HG03097 (cell line): ENCODE results near the gene FAM186B.

Experiments
- ATAC-seq: cut with Tn5 transposase; IDR thresholded peaks from one replicate; pipeline ENCODE4 v1.9.1; 2021; ENCODE audit not compliant: unreplicated experiment, low FRiP score

FAM186B gene

GRCh38 chr12:49541140-49541861, 64.1 kb downstream of the FAM186B start:
- no peak for ATAC-seq

GRCh38 chr12:49540229-49541139, 65.0 kb downstream of the FAM186B start:
- no peak for ATAC-seq

GRCh38 chr12:49539406-49540228, 65.8 kb downstream of the FAM186B start:
- ATAC-seq, result no peak

- no peak for ATAC-seq
Observed at GRCh38 chr12:49538510-49539403, 66.7 kb downstream of the FAM186B start, which contains the start of gene KCNH3. KCNH3 (plus strand) TSS chr12:49539030; CDS start chr12:49539417, 387 bp downstream.

GRCh38 chr12:49537752-49538509, 67.5 kb downstream of the FAM186B start:
- ATAC-seq, result no peak
